ENCODE data around the gene EIF2S3B.
"Not testable (repeated sequence)": the region's sequence is repeated elsewhere in the genome, so short reads cannot be mapped to it uniquely, and the experiment has no call there.

The EIF2S3B gene

GRCh38 chr12:10505620-10506019 is at the start of gene EIF2S3B:
Gene EIF2S3B, plus strand, starts transcription at chr12:10505890. Its CDS starts 13 bp downstream, at chr12:10505903.
- Mint-ChIP-seq H3K27me3 (peaks cover 11% of the 10 kb centered on the region), H3K4me3 (no peak within 1 kb of the TSS), H3K36me3 (no peaks in the 10 kb centered on the region), H3K27ac (no peak within 1 kb of the TSS), H3K9me3 (peaks cover 2% of the 10 kb centered on the region), H3K4me1 (no peaks in the 10 kb centered on the region)
- ATAC-seq (ENCODE audit: low read depth) (no peak), DNase-seq (ENCODE audit: low spot score in 2 of 2) (no peak)

GRCh38 chr12:10456856-10457255 is 48.8 kb upstream of the EIF2S3B start:
- Mint-ChIP-seq H3K36me3 (peaks cover 2% of the 10 kb centered on the region), H3K4me3 (no peak overlapping the region), H3K9me3 (peaks cover 29% of the 10 kb centered on the region), H3K27ac (no peak overlapping the region), H3K27me3 (peaks cover 1% of the 10 kb centered on the region), H3K4me1 (no peaks in the 10 kb centered on the region)
- no peak for ATAC-seq (ENCODE audit: low read depth)
- no peak for DNase-seq (ENCODE audit: low spot score in 2 of 2)

- DNase-seq (ENCODE audit: low spot score in 2 of 2) (no peak), ATAC-seq (ENCODE audit: low read depth) (no peak)
- no peak overlapping the region for H3K27ac Mint-ChIP-seq
- peaks cover 30% of the 10 kb centered on the region for H3K9me3 Mint-ChIP-seq
- H3K4me1 Mint-ChIP-seq = no peaks in the 10 kb centered on the region
- H3K36me3 Mint-ChIP-seq = peaks cover 2% of the 10 kb centered on the region
- H3K4me3 Mint-ChIP-seq = no peak overlapping the region
- peaks cover 1% of the 10 kb centered on the region for H3K27me3 Mint-ChIP-seq
These were observed 47.9 kb upstream of the EIF2S3B start for GRCh38 chr12:10457760-10458159.

- Mint-ChIP-seq H3K27me3 (peaks cover 11% of the 10 kb centered on the region), H3K36me3 (no peaks in the 10 kb centered on the region), H3K4me3 (no peak overlapping the region), H3K9me3 (peaks cover 2% of the 10 kb centered on the region), H3K4me1 (no peaks in the 10 kb centered on the region), H3K27ac (no peak overlapping the region)
- ATAC-seq (ENCODE audit: low read depth) (no peak), DNase-seq (ENCODE audit: low spot score in 2 of 2) (no peak)
These were observed 39.4 kb upstream of the EIF2S3B start for GRCh38 chr12:10466311-10466710.

- DNase-seq (ENCODE audit: low spot score in 2 of 2) (no peak), ATAC-seq (ENCODE audit: low read depth) (no peak)
- peaks cover 1% of the 10 kb centered on the region for H3K36me3 Mint-ChIP-seq
- H3K4me3 Mint-ChIP-seq = no peak overlapping the region
- peaks cover 6% of the 10 kb centered on the region for H3K27me3 Mint-ChIP-seq
- peaks cover 3% of the 10 kb centered on the region for H3K9me3 Mint-ChIP-seq
- H3K4me1 Mint-ChIP-seq = no peaks in the 10 kb centered on the region
- H3K27ac Mint-ChIP-seq = no peak overlapping the region
These were observed 36.0 kb upstream of the EIF2S3B start for GRCh38 chr12:10469701-10470100.

- not testable (repeated sequence) for H3K4me1 Mint-ChIP-seq; H3K4me3 Mint-ChIP-seq; H3K36me3 Mint-ChIP-seq; DNase-seq (ENCODE audit: low spot score in 2 of 2); ATAC-seq (ENCODE audit: low read depth); H3K9me3 Mint-ChIP-seq; H3K27ac Mint-ChIP-seq; H3K27me3 Mint-ChIP-seq
These were observed 32.9 kb upstream of the EIF2S3B start for GRCh38 chr12:10472808-10473207.

GRCh38 chr12:10481901-10482300 is 23.8 kb upstream of the EIF2S3B start:
- ATAC-seq (ENCODE audit: low read depth); H3K4me3 Mint-ChIP-seq; DNase-seq (ENCODE audit: low spot score in 2 of 2); H3K27ac Mint-ChIP-seq; H3K9me3 Mint-ChIP-seq; H3K36me3 Mint-ChIP-seq; H3K4me1 Mint-ChIP-seq: not testable (repeated sequence)
- peaks cover 11% of the 10 kb centered on the region for H3K27me3 Mint-ChIP-seq

GRCh38 chr12:10487328-10487727 is 18.4 kb upstream of the EIF2S3B start:
- DNase-seq (ENCODE audit: low spot score in 2 of 2); H3K27ac Mint-ChIP-seq; ATAC-seq (ENCODE audit: low read depth); H3K9me3 Mint-ChIP-seq; H3K4me3 Mint-ChIP-seq; H3K27me3 Mint-ChIP-seq; H3K4me1 Mint-ChIP-seq; H3K36me3 Mint-ChIP-seq: not testable (repeated sequence)

GRCh38 chr12:10491766-10492165 is 13.9 kb upstream of the EIF2S3B start:
- H3K9me3 Mint-ChIP-seq = peaks cover 2% of the 10 kb centered on the region
- peaks cover 8% of the 10 kb centered on the region for H3K27me3 Mint-ChIP-seq
- no peaks in the 10 kb centered on the region for H3K4me1 Mint-ChIP-seq
- H3K27ac Mint-ChIP-seq = no peak overlapping the region
- H3K36me3 Mint-ChIP-seq = no peaks in the 10 kb centered on the region
- no peak for DNase-seq (ENCODE audit: low spot score in 2 of 2)
- ATAC-seq (ENCODE audit: low read depth) = no peak
- no peak overlapping the region for H3K4me3 Mint-ChIP-seq

GRCh38 chr12:10497602-10498001 is 8.1 kb upstream of the EIF2S3B start:
- Mint-ChIP-seq H3K4me1 (no peaks in the 10 kb centered on the region), H3K36me3 (no peaks in the 10 kb centered on the region), H3K27me3 (peaks cover 13% of the 10 kb centered on the region), H3K27ac (no peak overlapping the region), H3K9me3 (no peaks in the 10 kb centered on the region), H3K4me3 (no peak overlapping the region)
- DNase-seq (ENCODE audit: low spot score in 2 of 2) (no peak), ATAC-seq (ENCODE audit: low read depth) (no peak)

GRCh38 chr12:10498042-10498441 is 7.6 kb upstream of the EIF2S3B start:
- Mint-ChIP-seq H3K9me3 (peaks cover 2% of the 10 kb centered on the region), H3K27ac (no peak overlapping the region), H3K36me3 (no peaks in the 10 kb centered on the region), H3K27me3 (peaks cover 14% of the 10 kb centered on the region), H3K4me1 (no peaks in the 10 kb centered on the region), H3K4me3 (no peak overlapping the region)
- ATAC-seq (ENCODE audit: low read depth) (no peak), DNase-seq (ENCODE audit: low spot score in 2 of 2) (no peak)

GRCh38 chr12:10501030-10501429 is 4.7 kb upstream of the EIF2S3B start:
- H3K27ac Mint-ChIP-seq = no peak overlapping the region
- no peaks in the 10 kb centered on the region for H3K4me1 Mint-ChIP-seq

GRCh38 chr12:10503460-10503859 is 2.2 kb upstream of the EIF2S3B start:
- ATAC-seq (ENCODE audit: low read depth) (no peak), DNase-seq (ENCODE audit: low spot score in 2 of 2) (no peak)
- no peaks in the 10 kb centered on the region for H3K36me3 Mint-ChIP-seq
- H3K4me1 Mint-ChIP-seq = no peaks in the 10 kb centered on the region
- no peak overlapping the region for H3K4me3 Mint-ChIP-seq
- peaks cover 7% of the 10 kb centered on the region for H3K27me3 Mint-ChIP-seq
- peaks cover 2% of the 10 kb centered on the region for H3K9me3 Mint-ChIP-seq
- no peak overlapping the region for H3K27ac Mint-ChIP-seq

More at GRCh38 chr12:10501030-10501429, 4.7 kb upstream of the EIF2S3B start:
- ATAC-seq (ENCODE audit: low read depth) (no peak), DNase-seq (ENCODE audit: low spot score in 2 of 2) (no peak)
- Mint-ChIP-seq H3K9me3 (peaks cover 2% of the 10 kb centered on the region), H3K4me3 (no peak overlapping the region), H3K27me3 (peaks cover 9% of the 10 kb centered on the region), H3K36me3 (no peaks in the 10 kb centered on the region)

GRCh38 chr12:10511756-10512355 is 6.2 kb downstream of the EIF2S3B start:
- H3K27ac Mint-ChIP-seq = no peak overlapping the region
- no peaks in the 10 kb centered on the region for H3K4me1 Mint-ChIP-seq
- peaks cover 5% of the 10 kb centered on the region for H3K27me3 Mint-ChIP-seq
- DNase-seq (ENCODE audit: low spot score in 2 of 2) (no peak), ATAC-seq (ENCODE audit: low read depth) (no peak)
- no peak overlapping the region for H3K4me3 Mint-ChIP-seq
- H3K9me3 Mint-ChIP-seq = no peaks in the 10 kb centered on the region
- no peaks in the 10 kb centered on the region for H3K36me3 Mint-ChIP-seq

GRCh38 chr12:10512798-10513197 is 7.1 kb downstream of the EIF2S3B start:
- H3K36me3 Mint-ChIP-seq = no peaks in the 10 kb centered on the region
- DNase-seq (ENCODE audit: low spot score in 2 of 2) (no peak), ATAC-seq (ENCODE audit: low read depth) (no peak)
- no peak overlapping the region for H3K4me3 Mint-ChIP-seq
- no peaks in the 10 kb centered on the region for H3K9me3 Mint-ChIP-seq
- H3K27me3 Mint-ChIP-seq = peaks cover 5% of the 10 kb centered on the region
- no peak overlapping the region for H3K27ac Mint-ChIP-seq
- no peaks in the 10 kb centered on the region for H3K4me1 Mint-ChIP-seq
